Peyer's patch (tissue), 4 donors: ENCODE measurements around the gene ELMO1.

Experiments
- CTCF ChIP-seq, 6 experiments: fragments of 450-650 bp in 4 of 6; fragments of 200-600 bp in 2 of 6; sonication (generic) in 1 of 6; IDR thresholded peaks; one replicate each; pipeline ENCODE4 v1.5.1; 2017 to 2019; ENCODE audit warnings: antibody characterized with exemption in 6 of 6, mild to moderate bottlenecking in 3 of 6, moderate library complexity in 1 of 6
- POLR2A ChIP-seq, 2 donors: fragments of 450-650 bp; IDR thresholded peaks; one replicate each; pipeline ENCODE4 v1.5.1; 2017; ENCODE audit warnings: antibody characterized with exemption in 2 of 2, mild to moderate bottlenecking in 2 of 2, moderate library complexity in 2 of 2

GRCh38 chr7:36982766-36983165, 465.9 kb downstream of the ELMO1 start:
- no peak for TF ChIP-seq POLR2A (IDR thresholded peaks at IDR 0.05)
- no peak for TF ChIP-seq CTCF (IDR thresholded peaks at IDR 0.05)
